Kasumi-1 (cell line): ENCODE results near the gene GSTT2B.
A peak's percentile ranks its signal among the peaks of the same experiment; 100 is the strongest.
"Not testable (repeated sequence)": the region's sequence is repeated elsewhere in the genome, so short reads cannot be mapped to it uniquely, and the experiment has no call there.

Source experiments
- DNase-seq, 2 experiments: peaks; one replicate each; lab custom pipeline; 2025; lab: John Stamatoyannopoulos, UW

The GSTT2B gene

GRCh38 chr22:23947391-23947790 lies 13.6 kb downstream of the GSTT2B start:
- DNase-seq, result not testable (repeated sequence)

- DNase-seq, result not testable (repeated sequence)
Observed at GRCh38 chr22:23940166-23940565, 20.8 kb downstream of the GSTT2B start.

GRCh38 chr22:23939017-23939357 lies 22.0 kb downstream of the GSTT2B start:
- no peak for DNase-seq

GRCh38 chr22:23938328-23939016 lies 22.5 kb downstream of the GSTT2B start:
- no peak for DNase-seq

- no peak for DNase-seq
Observed at GRCh38 chr22:23926561-23926960, 34.4 kb downstream of the GSTT2B start.

- DNase-seq, result no peak
Observed at GRCh38 chr22:23925020-23925606, 35.9 kb downstream of the GSTT2B start.

- no peak for DNase-seq
Observed at GRCh38 chr22:23922921-23923320, 38.1 kb downstream of the GSTT2B start.

GRCh38 chr22:23921586-23922201 lies 39.3 kb downstream of the GSTT2B start:
- DNase-seq, result not testable (repeated sequence)

- DNase-seq, result not testable (repeated sequence)
Observed at GRCh38 chr22:23920267-23920611, 40.8 kb downstream of the GSTT2B start.

- DNase-seq, result no peak
Observed at GRCh38 chr22:23915290-23915689, 45.7 kb downstream of the GSTT2B start.

- DNase-seq, result peak; percentile 96 to 97
Observed at GRCh38 chr22:23913661-23914353, 47.2 kb downstream of the GSTT2B start.

GRCh38 chr22:23913306-23913660 lies 47.7 kb downstream of the GSTT2B start:
- no peak for DNase-seq

- no peak for DNase-seq
Observed at GRCh38 chr22:23912293-23912903, 48.6 kb downstream of the GSTT2B start.

GRCh38 chr22:23911318-23911980 lies 49.5 kb downstream of the GSTT2B start:
- DNase-seq, result no peak

GRCh38 chr22:23910496-23911190 lies 50.4 kb downstream of the GSTT2B start:
- DNase-seq, result no peak

- no peak for DNase-seq
Observed at GRCh38 chr22:23909296-23909898, 51.6 kb downstream of the GSTT2B start.

GRCh38 chr22:23908587-23909205 lies 52.3 kb downstream of the GSTT2B start:
- no peak for DNase-seq

- not testable (repeated sequence) for DNase-seq
Observed at GRCh38 chr22:23907423-23907822, 53.6 kb downstream of the GSTT2B start.
